GM19193 (cell line): Measurements from ENCODE around the gene SCN4B.

Experiments used
- POLR2A ChIP-seq: IDR thresholded peaks from 4 replicates; pipeline ENCODE4 v1.6.1; 2011; ENCODE audit not compliant: insufficient read depth, insufficient read length; ENCODE audit errors: extremely low read depth

SCN4B gene

GRCh38 chr11:118152552-118153471 lies at the start of gene SCN4B:
Gene SCN4B, minus strand, starts transcription at chr11:118152823. Its CDS starts 150 bp downstream, at chr11:118152673.
- no peak for TF ChIP-seq POLR2A

- TF ChIP-seq POLR2A: no peak
Observed at GRCh38 chr11:118201966-118202365, 49.3 kb upstream of the SCN4B start.

GRCh38 chr11:118200901-118201680 lies 48.5 kb upstream of the SCN4B start:
- TF ChIP-seq POLR2A: no peak

GRCh38 chr11:118200497-118200896 lies 47.9 kb upstream of the SCN4B start:
- no peak for TF ChIP-seq POLR2A

- no peak for TF ChIP-seq POLR2A
Observed at GRCh38 chr11:118199135-118199534, 46.5 kb upstream of the SCN4B start.

GRCh38 chr11:118198370-118198769 lies 45.7 kb upstream of the SCN4B start:
- no peak for TF ChIP-seq POLR2A

GRCh38 chr11:118194835-118195627 lies 42.4 kb upstream of the SCN4B start:
- no peak for TF ChIP-seq POLR2A

- no peak for TF ChIP-seq POLR2A
Observed at GRCh38 chr11:118193910-118194566, 41.4 kb upstream of the SCN4B start.

GRCh38 chr11:118186346-118187107 lies 33.9 kb upstream of the SCN4B start:
- TF ChIP-seq POLR2A: no peak

GRCh38 chr11:118184784-118185579 lies 32.4 kb upstream of the SCN4B start:
- TF ChIP-seq POLR2A: no peak

GRCh38 chr11:118180300-118180703 lies 27.7 kb upstream of the SCN4B start:
- TF ChIP-seq POLR2A: no peak

GRCh38 chr11:118176778-118177134 lies 24.1 kb upstream of the SCN4B start:
- no peak for TF ChIP-seq POLR2A
